ENCODE measurements around the gene LCE1D. TPM values are rescaled to one million over a fixed set of nuclear protein-coding genes. Genes with fewer than 3 reads are reported as not detected.

The LCE1D gene
- total and polyA plus RNA-seq, 2 of the 13 experiments (the other 11 are each of a cell fraction or from before 2014, with no cell fraction given), result not detected

- H3K9ac ChIP-seq (ENCODE audit: insufficient read depth, low read depth, low read length), result no peak overlapping the region
- no peak for ATAC-seq
- no TSS peak for BruUV-seq (replicated peaks)
- in situ Hi-C loops (cut with HindIII; ENCODE audit: extremely low pct_ligation_motif_present, low pct_unique_long_range_greater_than_20kb) (no loop called here), intact Hi-C loops (cut with micrococcal nuclease; ENCODE audit: unreplicated experiment) (no loop called here)
- H3K4me3 ChIP-seq (replicated peaks in 1 of 3; ENCODE audit: insufficient read depth in 1 of 3, low read depth in 2 of 3, low read length in 3 of 3), result no peak overlapping the region
- H4K20me1 ChIP-seq (ENCODE audit: insufficient read depth, low read length), result no peaks in the 10 kb centered on the region
- H3K4me1 ChIP-seq (ENCODE audit: insufficient read depth, low read length), result no peaks in the 10 kb centered on the region
- no peak overlapping the region for H3K4me2 ChIP-seq (ENCODE audit: low read depth, low read length)
- FAIRE-seq, result no peak
- ChIA-PET POLR2A (no interaction called here), CTCF (ENCODE audit: low intra/inter-chr PET ratio, low total read pairs) (no interaction called here)
- no peak overlapping the region for H2AFZ ChIP-seq (ENCODE audit: low read length)
- no peaks in the 10 kb centered on the region for H3K79me2 ChIP-seq (ENCODE audit: insufficient read depth, low read length)
- H3K36me3 ChIP-seq (replicated peaks in 1 of 2; ENCODE audit: control insufficient read depth in 1 of 2, insufficient read depth in 2 of 2, low read length in 2 of 2), result no peaks in the 10 kb centered on the region
- no peak overlapping the region for H3K27ac ChIP-seq (ENCODE audit: extremely low read length, insufficient read depth, low read length)
- DNase-seq (ENCODE audit: low spot score), result no peak
- 59% methylated on average over 26 of the region's 31 CpGs for WGBS (ENCODE audit: low lambda C conversion rate)
- no peaks in the 10 kb centered on the region for H3K27me3 ChIP-seq (ENCODE audit: control insufficient read depth in 1 of 2, insufficient read depth in 2 of 2, low read length in 2 of 2)
- no peaks in the 10 kb centered on the region for H3K9me3 ChIP-seq (ENCODE audit: low read length)
- TF ChIP-seq ZNF414 (CRISPR knock-in tag; IDR thresholded peaks at IDR 0.05), result no peak
- no peak for TF ChIP-seq ZFP36 (IDR thresholded peaks at IDR 0.05; ENCODE audit: borderline replicate concordance, low read depth, low read length, partially characterized antibody)
- TF ChIP-seq ZNF343 (CRISPR knock-in tag; IDR thresholded peaks at IDR 0.05), result no peak
- no peak for TF ChIP-seq MEF2D (CRISPR knock-in tag; IDR thresholded peaks at IDR 0.05)
- no peak for TF ChIP-seq ZHX2 (IDR thresholded peaks at IDR 0.05; ENCODE audit: low read depth)
- no peak for TF ChIP-seq ZHX2 (CRISPR knock-in tag; IDR thresholded peaks at IDR 0.05; ENCODE audit: borderline replicate concordance)
- TF ChIP-seq REPIN1 (CRISPR knock-in tag; IDR thresholded peaks at IDR 0.05; ENCODE audit: borderline replicate concordance, low read depth), result no peak
- no peak for TF ChIP-seq ATF2 (CRISPR knock-in tag; IDR thresholded peaks at IDR 0.05)
- no peak for TF ChIP-seq HINFP (CRISPR knock-in tag; IDR thresholded peaks at IDR 0.05; ENCODE audit: low read depth)
- TF ChIP-seq ZUFSP (CRISPR knock-in tag; IDR thresholded peaks at IDR 0.05; ENCODE audit: borderline replicate concordance), result no peak
- no peak for TF ChIP-seq SNAPC5 (CRISPR knock-in tag; IDR thresholded peaks at IDR 0.05; ENCODE audit: borderline replicate concordance)
Measured at GRCh38 chr1:152760551-152761190, 35.9 kb upstream of the LCE1D start.

All from HepG2 (cell line).